IPS-NIHi7 (cell line): ENCODE results near the gene EDA.
A peak's percentile ranks its signal among the peaks of the same experiment; 100 is the strongest.

ENCODE experiments used
- DNase-seq: peaks from one replicate; pipeline ENCODE4 v3.0.0; 2012; ENCODE audit warnings: mixed read lengths; ENCODE audit errors: extremely low spot score

The EDA gene

GRCh38 chrX:69615779-69616456 lies at the start of gene EDA:
TSS of gene EDA (plus strand) at chrX:69616113.
- DNase-seq = peak; percentile 81

- no peak for DNase-seq
These were observed 47.1 kb upstream of the EDA start for GRCh38 chrX:69568828-69569227.

GRCh38 chrX:69597399-69597798 lies 18.5 kb upstream of the EDA start:
- DNase-seq = no peak

- DNase-seq = no peak
These were observed 15.7 kb upstream of the EDA start for GRCh38 chrX:69600182-69600581.

GRCh38 chrX:69603566-69604194 lies 12.2 kb upstream of the EDA start:
- peak; percentile 28 for DNase-seq

- no peak for DNase-seq
These were observed 10.4 kb upstream of the EDA start for GRCh38 chrX:69605521-69605920.

GRCh38 chrX:69607616-69608015 lies 8.3 kb upstream of the EDA start:
- DNase-seq = no peak

GRCh38 chrX:69613946-69614345 lies 2.0 kb upstream of the EDA start:
- no peak for DNase-seq

GRCh38 chrX:69614886-69615285 lies 1.0 kb upstream of the EDA start:
- no peak for DNase-seq

- peak; percentile 21 for DNase-seq
These were observed 571 bp upstream of the EDA start for GRCh38 chrX:69615342-69615741.

- DNase-seq = peak; percentile 17
These were observed 717 bp downstream of the EDA start for GRCh38 chrX:69616457-69617203.

- no peak for DNase-seq
These were observed 2.9 kb downstream of the EDA start for GRCh38 chrX:69618803-69619202.

GRCh38 chrX:69626129-69626528 lies 10.2 kb downstream of the EDA start:
- DNase-seq = no peak

- no peak for DNase-seq
These were observed 11.8 kb downstream of the EDA start for GRCh38 chrX:69627744-69628143.

- DNase-seq = no peak
These were observed 14.2 kb downstream of the EDA start for GRCh38 chrX:69630147-69630546.

- DNase-seq = no peak
These were observed 48.8 kb downstream of the EDA start for GRCh38 chrX:69664693-69665092.

- DNase-seq = no peak
These were observed 54.2 kb downstream of the EDA start for GRCh38 chrX:69670001-69670555.

- no peak for DNase-seq
These were observed 59.0 kb downstream of the EDA start for GRCh38 chrX:69674891-69675290.

GRCh38 chrX:69705818-69706217 lies 89.9 kb downstream of the EDA start:
- DNase-seq = no peak

- DNase-seq = no peak
These were observed 102.2 kb downstream of the EDA start for GRCh38 chrX:69718102-69718501.

- no peak for DNase-seq
These were observed 108.4 kb downstream of the EDA start for GRCh38 chrX:69724307-69724706.

- DNase-seq = no peak
These were observed 124.4 kb downstream of the EDA start for GRCh38 chrX:69740317-69740716.

GRCh38 chrX:69741721-69742120 lies 125.8 kb downstream of the EDA start:
- DNase-seq = no peak
